Cardiac muscle cell (in vitro differentiated cells and primary cell): ENCODE results near the gene SERPIND1. TPM values are rescaled to one million over a fixed set of nuclear protein-coding genes. Genes with fewer than 3 reads are reported as not detected.

Experiments
- DNase-seq, 2 donors: peaks; one replicate each; pipeline versions ENCODE4 v3.0.0 to v3.0.0-alpha.2; 2010 to 2017; ENCODE audit warnings: low read depth in 1 of 2, low spot score in 1 of 2
- H3K27ac ChIP-seq: fragments of 200-600 bp; sonication (generic); 2 replicates; pipeline ENCODE4 v1.5.1; 2016
- H3K27me3 ChIP-seq: fragments of 200-600 bp; sonication (generic); 2 replicates; pipeline ENCODE4 v1.6.0; 2016; ENCODE audit warnings: control low read depth
- H3K36me3 ChIP-seq: fragments of 200-600 bp; sonication (generic); 2 replicates; pipeline ENCODE4 v1.5.1; 2016; ENCODE audit warnings: control low read depth
- H3K4me1 ChIP-seq: fragments of 200-600 bp; sonication (generic); 2 replicates; pipeline ENCODE4 v1.8.1; 2017; ENCODE audit warnings: low read depth, mild to moderate bottlenecking, mixed run types
- H3K4me3 ChIP-seq: fragments of 200-600 bp; sonication (generic); 2 replicates; pipeline ENCODE4 v1.5.1; 2016; ENCODE audit warnings: mild to moderate bottlenecking
- H3K9me3 ChIP-seq: fragments of 200-600 bp; sonication (generic); 2 replicates; pipeline ENCODE4 v1.5.1; 2017; ENCODE audit warnings: low read depth, mild to moderate bottlenecking, control low read depth
- polyA plus RNA-seq: library from polyadenylated mRNA; unstranded; fragments of >200 nt; fragmentation: Nextera tagmentation; extraction: Ambion mirVana; gene quantifications from 2 replicates; pipeline ENCODE4 v1.2.1, GENCODE V29; 2016
- total RNA-seq: library from RNA; depleted of rRNA; stranded (reverse); fragments of >200 nt; gene quantifications from 2 replicates; pipeline ENCODE4 v1.2.3, GENCODE V29; 2016
- TF ChIP-seq, protein P1 (sequence below): IDR thresholded peaks from 2 replicates; pipeline ENCODE4 v1.5.1; 2012; ENCODE audit warnings: low read depth, mild to moderate bottlenecking, low read length

SERPIND1 gene, protein sequence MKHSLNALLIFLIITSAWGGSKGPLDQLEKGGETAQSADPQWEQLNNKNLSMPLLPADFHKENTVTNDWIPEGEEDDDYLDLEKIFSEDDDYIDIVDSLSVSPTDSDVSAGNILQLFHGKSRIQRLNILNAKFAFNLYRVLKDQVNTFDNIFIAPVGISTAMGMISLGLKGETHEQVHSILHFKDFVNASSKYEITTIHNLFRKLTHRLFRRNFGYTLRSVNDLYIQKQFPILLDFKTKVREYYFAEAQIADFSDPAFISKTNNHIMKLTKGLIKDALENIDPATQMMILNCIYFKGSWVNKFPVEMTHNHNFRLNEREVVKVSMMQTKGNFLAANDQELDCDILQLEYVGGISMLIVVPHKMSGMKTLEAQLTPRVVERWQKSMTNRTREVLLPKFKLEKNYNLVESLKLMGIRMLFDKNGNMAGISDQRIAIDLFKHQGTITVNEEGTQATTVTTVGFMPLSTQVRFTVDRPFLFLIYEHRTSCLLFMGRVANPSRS
- total RNA-seq, result 0.88 and 1.3 TPM in 2 replicates
- polyA plus RNA-seq, result 0.94 and 4.8 TPM in 2 replicates

DNA sequence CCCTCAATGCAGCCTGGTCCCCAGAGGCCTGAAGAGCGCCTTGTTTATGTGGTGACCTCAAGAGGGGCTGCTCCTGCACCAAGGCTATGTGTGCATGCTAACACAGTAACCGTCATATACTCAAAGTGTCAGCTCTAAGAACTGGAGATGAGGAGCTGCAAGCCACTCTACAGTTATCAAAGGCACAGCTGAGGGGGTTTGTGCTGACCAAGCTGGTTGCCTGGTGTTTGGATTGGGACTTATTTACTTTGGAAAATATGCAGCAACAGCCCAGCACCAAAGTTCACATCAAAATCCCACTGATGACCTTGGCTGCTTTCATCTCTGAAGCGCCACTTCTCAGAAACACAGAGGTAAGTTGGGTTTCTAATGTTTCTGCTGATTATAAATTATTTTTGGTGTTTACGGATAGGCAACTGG, at the start of gene SERPIND1:
Gene SERPIND1, plus strand, starts transcription at position 321 of the 420 bp plus-strand sequence. CDS start 5,200 bp downstream, outside the sequence.
- H3K27ac ChIP-seq, result peak within 1 kb of the TSS; percentile 54
- TF ChIP-seq, protein P1, sequence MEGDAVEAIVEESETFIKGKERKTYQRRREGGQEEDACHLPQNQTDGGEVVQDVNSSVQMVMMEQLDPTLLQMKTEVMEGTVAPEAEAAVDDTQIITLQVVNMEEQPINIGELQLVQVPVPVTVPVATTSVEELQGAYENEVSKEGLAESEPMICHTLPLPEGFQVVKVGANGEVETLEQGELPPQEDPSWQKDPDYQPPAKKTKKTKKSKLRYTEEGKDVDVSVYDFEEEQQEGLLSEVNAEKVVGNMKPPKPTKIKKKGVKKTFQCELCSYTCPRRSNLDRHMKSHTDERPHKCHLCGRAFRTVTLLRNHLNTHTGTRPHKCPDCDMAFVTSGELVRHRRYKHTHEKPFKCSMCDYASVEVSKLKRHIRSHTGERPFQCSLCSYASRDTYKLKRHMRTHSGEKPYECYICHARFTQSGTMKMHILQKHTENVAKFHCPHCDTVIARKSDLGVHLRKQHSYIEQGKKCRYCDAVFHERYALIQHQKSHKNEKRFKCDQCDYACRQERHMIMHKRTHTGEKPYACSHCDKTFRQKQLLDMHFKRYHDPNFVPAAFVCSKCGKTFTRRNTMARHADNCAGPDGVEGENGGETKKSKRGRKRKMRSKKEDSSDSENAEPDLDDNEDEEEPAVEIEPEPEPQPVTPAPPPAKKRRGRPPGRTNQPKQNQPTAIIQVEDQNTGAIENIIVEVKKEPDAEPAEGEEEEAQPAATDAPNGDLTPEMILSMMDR, result no peak
- H3K4me3 ChIP-seq, result no peak within 1 kb of the TSS
- no peaks in the 10 kb centered on the region for H3K9me3 ChIP-seq
- H3K4me1 ChIP-seq, result peaks cover 44% of the 10 kb centered on the region
- peak in 1 of 2 donors; percentile 54 for DNase-seq
- H3K36me3 ChIP-seq, result no peaks in the 10 kb centered on the region
- no peaks in the 10 kb centered on the region for H3K27me3 ChIP-seq

DNA sequence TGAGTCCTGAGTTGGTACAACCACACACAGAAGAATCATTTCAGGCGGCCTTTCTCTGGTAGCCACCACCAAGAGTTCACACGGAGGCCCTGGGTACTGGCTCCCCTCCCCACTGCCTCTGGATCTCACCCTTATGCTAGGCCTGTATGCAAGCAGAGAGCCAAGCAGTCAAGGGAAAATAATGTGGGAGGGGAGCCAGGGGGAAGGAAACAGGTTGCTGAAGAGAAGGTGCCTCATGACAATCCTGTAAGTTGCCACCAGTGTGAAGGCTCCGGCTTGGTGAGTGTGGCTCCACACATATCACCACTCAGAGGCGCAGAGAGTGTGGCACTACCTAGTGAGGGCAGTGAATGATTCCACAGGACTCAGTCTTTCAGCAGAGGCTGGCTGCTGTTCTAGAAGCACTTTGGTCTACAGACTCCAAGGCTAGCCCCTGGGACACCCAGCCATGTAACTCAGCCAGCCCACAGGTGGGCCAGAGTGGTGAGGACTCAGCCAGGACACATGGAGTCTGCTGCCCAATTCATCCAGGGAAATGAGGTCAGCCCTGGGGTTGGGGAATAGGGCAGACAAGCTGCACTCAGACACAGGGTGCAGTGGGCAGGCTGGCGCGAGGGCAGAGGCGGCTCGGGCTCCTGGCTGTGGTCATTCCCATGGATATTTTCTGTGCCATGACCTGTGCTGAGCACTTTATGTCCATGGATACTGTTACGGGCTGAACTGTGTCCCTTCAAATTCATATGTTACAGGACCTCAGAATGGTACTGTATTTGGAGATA, 49.0 kb upstream of the SERPIND1 start:
- Histone ChIP-seq H3K9me3 (no peaks in the 10 kb centered on the region), H3K27ac (no peak overlapping the region), H3K4me3 (no peak overlapping the region), H3K27me3 (no peaks in the 10 kb centered on the region), H3K4me1 (no peaks in the 10 kb centered on the region), H3K36me3 (peaks cover 21% of the 10 kb centered on the region)
- TF ChIP-seq, protein P1, result no peak
- no peak for DNase-seq

DNA sequence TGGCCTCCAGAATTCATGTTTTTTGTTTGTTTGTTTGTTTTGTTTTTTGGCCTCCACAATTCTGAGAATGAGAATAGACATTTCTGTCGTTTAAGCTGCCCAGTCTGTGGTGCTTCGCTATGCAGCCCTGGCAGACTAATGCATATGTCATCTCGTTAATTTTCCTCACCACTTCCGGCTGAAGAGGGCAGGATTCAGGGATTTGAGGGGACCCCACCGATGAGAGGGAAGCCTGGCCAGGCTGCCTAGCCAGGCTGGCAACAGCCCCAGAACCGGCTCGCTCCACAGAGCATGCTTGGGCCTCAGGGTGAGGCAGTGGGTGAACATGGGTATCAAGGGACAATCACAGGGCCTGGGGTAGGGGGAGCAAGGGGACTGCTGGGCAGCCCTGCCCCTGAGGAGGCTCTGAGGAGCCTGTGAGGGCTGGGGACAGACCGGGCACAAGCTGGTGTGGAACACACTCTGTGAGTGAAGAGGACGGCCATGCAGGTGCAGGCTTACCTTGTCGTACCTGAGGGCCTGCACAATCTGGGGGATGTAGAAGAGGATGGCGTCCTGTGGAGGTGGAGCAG, 47.8 kb upstream of the SERPIND1 start:
- Histone ChIP-seq H3K27ac (no peak overlapping the region), H3K36me3 (peaks cover 21% of the 10 kb centered on the region), H3K27me3 (no peaks in the 10 kb centered on the region), H3K4me3 (no peak overlapping the region), H3K4me1 (no peaks in the 10 kb centered on the region), H3K9me3 (no peaks in the 10 kb centered on the region)
- TF ChIP-seq, protein P1, result no peak
- no peak for DNase-seq

DNA sequence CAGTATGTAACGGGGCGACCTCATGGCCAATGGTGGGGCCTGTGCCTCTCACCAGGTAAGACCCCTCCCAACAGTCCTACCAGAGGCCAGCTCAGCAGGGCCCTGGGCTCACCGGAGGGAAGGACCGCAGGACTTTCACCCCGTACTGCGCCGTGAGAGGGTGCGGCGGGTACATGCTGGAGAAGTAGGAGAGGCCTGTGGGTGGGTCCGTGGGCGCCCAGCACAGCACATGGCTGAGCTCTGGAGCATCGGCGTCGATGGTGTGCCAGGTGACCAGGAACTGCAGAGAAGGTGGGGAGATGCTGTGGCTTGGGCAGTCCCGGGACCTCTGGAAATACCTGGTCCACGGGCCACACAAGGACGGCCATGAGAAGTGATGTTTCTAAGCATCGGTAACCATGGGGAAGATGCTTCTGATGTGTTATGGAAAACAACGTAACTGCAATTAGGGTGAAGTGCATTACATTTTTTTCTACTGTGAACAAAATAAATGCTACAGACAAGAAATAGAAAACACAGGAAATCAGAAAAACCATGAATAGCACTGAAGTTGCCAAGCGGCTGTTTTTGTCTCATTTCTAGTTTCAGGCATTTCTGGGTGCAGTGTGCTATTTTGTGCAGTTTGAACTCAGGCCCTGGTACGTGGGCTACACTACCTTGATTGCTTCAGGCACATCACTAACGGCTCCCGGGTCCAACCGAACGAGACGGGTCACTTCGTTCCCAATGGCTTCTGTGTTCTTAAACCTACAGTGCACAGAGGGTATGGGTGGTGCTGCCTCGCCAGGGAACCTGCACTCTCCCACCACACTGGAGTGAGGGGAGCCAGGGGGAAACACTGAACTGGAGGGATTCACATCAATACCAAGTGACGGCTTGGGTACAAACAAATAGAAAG, 46.5 kb upstream of the SERPIND1 start:
- TF ChIP-seq, protein P1, result no peak
- H3K9me3 ChIP-seq, result no peaks in the 10 kb centered on the region

More for the DNA sequence above, 46.5 kb upstream of the SERPIND1 start:
- Histone ChIP-seq H3K27ac (no peak overlapping the region), H3K27me3 (no peaks in the 10 kb centered on the region), H3K36me3 (peaks cover 21% of the 10 kb centered on the region), H3K4me1 (no peaks in the 10 kb centered on the region), H3K4me3 (no peak overlapping the region)
- no peak for DNase-seq
